Psoas muscle (tissue), 8 donors: Measurements from ENCODE around the gene SLC35F3. TPM values are rescaled to one million over a fixed set of nuclear protein-coding genes. Genes with fewer than 3 reads are reported as not detected.

ENCODE experiments used
- ATAC-seq, 4 donors: fragments of 200-7000 bp; cut with Tn5 transposase; one replicate each; pipeline ENCODE4 v1.9.1; 2020; ENCODE audit warnings: moderate library complexity in 3 of 4, mild to moderate bottlenecking in 2 of 4
- DNase-seq, 2 donors: peaks; one replicate each; pipeline ENCODE4 v3.0.0-alpha.2; 2020
- H3K27ac ChIP-seq: fragments of 200-600 bp; one replicate; pipeline ENCODE4 v1.8.0; 2022
- H3K27me3 ChIP-seq, 3 donors: fragments of 200-600 bp in 1 of 3; one replicate each; pipeline versions ENCODE4 v1.6.1 to v1.8.0; 2013 to 2022; ENCODE audit warnings: low read length in 2 of 3, mild to moderate bottlenecking in 2 of 3, moderate library complexity in 1 of 3; ENCODE audit not compliant: insufficient read depth in 3 of 3
- H3K36me3 ChIP-seq, 2 donors: fragments of 200-600 bp in 1 of 2; one replicate each; pipeline versions ENCODE4 v1.6.1 to v1.8.0; 2013 to 2022; ENCODE audit warnings: low read depth in 1 of 2, mild to moderate bottlenecking in 1 of 2, moderate library complexity in 1 of 2; ENCODE audit not compliant: insufficient read depth in 1 of 2
- H3K4me1 ChIP-seq: fragments of 200-600 bp; one replicate; pipeline ENCODE4 v1.8.0; 2022
- H3K4me3 ChIP-seq: fragments of 200-600 bp; one replicate; pipeline ENCODE4 v1.8.0; 2022; ENCODE audit warnings: mild to moderate bottlenecking
- H3K9me3 ChIP-seq: fragments of 200-600 bp; one replicate; pipeline ENCODE4 v1.8.0; 2022
- CTCF ChIP-seq: fragments of 200-600 bp; IDR thresholded peaks from one replicate; pipeline ENCODE4 v1.8.0; 2022; ENCODE audit warnings: antibody characterized with exemption
- WGBS, 3 donors: extraction: QIAGEN DNeasy Blood & Tissue Kit; methylation state at CpG; one replicate each; pipeline versions ENCODE4 v1.1.6 to v1.1.7; 2013; 5-methylcytosine and 5-hydroxymethylcytosine counted together
- intact Hi-C, 2 donors: fragments of 100-400 bp; cut with DNase I; formaldehyde crosslinking; loops; one replicate each; pipeline versions ENCODE4 v1.11.0 to v1.14.2; 2022
- polyA plus RNA-seq, 3 donors: library from polyadenylated mRNA; stranded (reverse); fragments of 200-250 nt; gene quantifications; one replicate each; pipeline ENCODE4 v1.2.3, GENCODE V29; 2013
- total RNA-seq, 4 donors: library from RNA; stranded (reverse); fragmentation: NEBNext Ultra II Directional in 2 of 4; extraction: Animal tissue kit (Norgen Biotek cat#: 25700) in 2 of 4; gene quantifications; one replicate each; pipeline versions ENCODE4 v1.2.1 to v1.2.4, GENCODE V29; 2021 to 2023
- donor health status: healthy with polysubstance abuse.
- donor health status: DM: no; HTN: no; CAD: no; lungs with moderate emphysema.
- donor health status: Bipolar disorder and iron deficiency.
- donor health status: healthy.
- donor health status: DM: yes; HTN: yes; CAD: no.
- donor health status: DM: no; HTN: no; CAD: no.
- donor health status: DM: no; HTN: no; CAD: no.
- donor health status: DM: yes; HTN: yes; CAD: no.

The SLC35F3 gene
- total and polyA plus RNA-seq, 7 donors, result 0.01 to 0.16 (median 0.10) TPM; not detected in 3

- H3K36me3 ChIP-seq, result no peaks in the 10 kb centered on the region
- no peaks in the 10 kb centered on the region for H3K4me1 ChIP-seq
- no peak for TF ChIP-seq CTCF
- no peak overlapping the region for H3K27ac ChIP-seq
- no peaks in the 10 kb centered on the region for H3K27me3 ChIP-seq
- no peaks in the 10 kb centered on the region for H3K9me3 ChIP-seq
- DNase-seq (no peak), ATAC-seq (no peak)
- WGBS, 3 donors, result 57 to 63% (median 58%) methylated on average over 6 of the region's 6 CpGs
- H3K4me3 ChIP-seq, result no peak overlapping the region
- intact Hi-C loops, result no loop called here
Observed at GRCh38 chr1:234222561-234223280, 318.2 kb downstream of the SLC35F3 start.

- no peak for ATAC-seq
- DNase-seq, result no peak
- no peak for TF ChIP-seq CTCF
- intact Hi-C loops, result no loop called here
- Histone ChIP-seq H3K4me3 (no peak overlapping the region), H3K9me3 (no peaks in the 10 kb centered on the region), H3K27ac (no peak overlapping the region), H3K27me3 (no peaks in the 10 kb centered on the region), H3K36me3 (no peaks in the 10 kb centered on the region), H3K4me1 (no peaks in the 10 kb centered on the region)
- WGBS, 3 donors, result 64 to 71% (median 66%) methylated on average over 5 of the region's 5 CpGs
Observed at GRCh38 chr1:234226113-234226818, 321.8 kb downstream of the SLC35F3 start.

GRCh38 chr1:234226819-234227165, 322.3 kb downstream of the SLC35F3 start:
- H3K27ac ChIP-seq, result no peak overlapping the region
- H3K4me3 ChIP-seq, result no peak overlapping the region
- WGBS, 3 donors, result 88 to 92% (median 92%) methylated on average over 10 of the region's 10 CpGs
- no peak for TF ChIP-seq CTCF
- H3K27me3 ChIP-seq, result peaks cover 0 to 3% (median 0%) of the 10 kb centered on the region in 3 donors
- no peaks in the 10 kb centered on the region for H3K9me3 ChIP-seq
- no peaks in the 10 kb centered on the region for H3K36me3 ChIP-seq
- no peaks in the 10 kb centered on the region for H3K4me1 ChIP-seq
- intact Hi-C loops, result no loop called here
- ATAC-seq (no peak), DNase-seq (no peak)

GRCh38 chr1:234229581-234230387, 325.3 kb downstream of the SLC35F3 start:
- WGBS, 3 donors, result 39 to 56% (median 40%) methylated on average over 10 of the region's 10 CpGs
- no peak for ATAC-seq
- no peak for DNase-seq
- H3K36me3 ChIP-seq, result no peaks in the 10 kb centered on the region
- no peak overlapping the region for H3K27ac ChIP-seq
- H3K4me1 ChIP-seq, result no peaks in the 10 kb centered on the region
- H3K27me3 ChIP-seq, result peaks cover 0 to 3% (median 0%) of the 10 kb centered on the region in 3 donors
- no peak overlapping the region for H3K4me3 ChIP-seq
- intact Hi-C loops, result no loop called here
- no peaks in the 10 kb centered on the region for H3K9me3 ChIP-seq
- TF ChIP-seq CTCF, result no peak
